ENCODE measurements around the gene JTB. TPM values are rescaled to one million over a fixed set of nuclear protein-coding genes. Genes with fewer than 3 reads are reported as not detected.

The JTB gene
- total RNA-seq, 2 experiments from 2014 or later = 111 to 124 TPM

DNA sequence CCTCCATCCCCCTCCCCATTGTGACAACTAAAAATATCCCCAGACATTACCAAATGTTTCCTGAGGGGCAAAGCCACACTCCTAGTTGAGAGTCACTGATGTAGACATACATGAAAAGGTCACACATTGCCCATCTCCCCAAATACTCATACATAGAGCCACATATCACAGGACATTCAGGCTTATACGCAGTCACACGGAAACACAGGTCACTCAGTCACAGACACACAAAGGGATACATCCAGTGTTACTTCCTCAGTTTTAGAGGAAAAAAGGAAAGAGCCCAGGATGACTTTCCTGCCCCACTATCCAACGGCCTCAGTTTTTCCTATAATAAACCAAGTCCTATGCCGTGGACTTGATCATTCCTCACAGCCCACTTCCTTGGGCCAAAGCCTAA is 16.1 kb downstream of the JTB start:
- Mint-ChIP-seq H3K36me3 (ENCODE audit: low read depth) (peaks cover 25% of the 10 kb centered on the region), H3K27ac (no peak overlapping the region), H3K27me3 (no peaks in the 10 kb centered on the region), H3K4me3 (peak overlapping the region; percentile 81), H3K9me3 (no peaks in the 10 kb centered on the region), H3K4me1 (peaks cover 61% of the 10 kb centered on the region)
- ChIA-PET POLR2A (interaction anchor here (0.6 kb wide), 1 partner anchor 1073 kb away, joined by 3 read pairs; no protein-coding TSS in a partner anchor), CTCF (interaction anchor here (2.1 kb wide), 1 partner anchor 16 kb away, joined by 12 read pairs; the partner anchor contains the start of gene JTB)
- no peak for DNase-seq

DNA sequence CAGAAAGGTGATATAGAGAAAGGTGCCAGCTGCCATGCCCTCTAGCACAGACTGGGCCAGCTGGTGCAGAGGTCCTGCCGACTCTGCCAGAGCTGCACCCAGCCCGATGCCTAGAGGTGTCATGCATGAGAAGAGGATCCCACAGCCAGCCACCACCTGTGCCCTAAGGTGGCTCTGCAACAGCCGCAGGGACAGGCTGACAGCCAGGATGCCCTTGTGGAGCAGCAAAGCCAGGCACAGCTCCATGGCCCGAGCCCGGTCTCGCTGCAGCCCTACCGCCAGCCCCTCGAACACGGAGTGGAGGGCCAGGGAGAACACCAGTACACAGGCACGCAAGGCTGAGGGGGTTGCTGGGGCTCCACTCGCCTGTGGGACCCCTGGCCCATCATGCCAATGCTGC is 17.3 kb downstream of the JTB start:
- H3K9me3 Mint-ChIP-seq = no peaks in the 10 kb centered on the region
- H3K27me3 Mint-ChIP-seq = no peaks in the 10 kb centered on the region
- no peak overlapping the region for H3K27ac Mint-ChIP-seq
- peaks cover 22% of the 10 kb centered on the region for H3K36me3 Mint-ChIP-seq (ENCODE audit: low read depth)
- no peak for DNase-seq
- ChIA-PET POLR2A (no interaction called here), CTCF (interaction anchor here (0.6 kb wide), 1 partner anchor 26 kb away, joined by 3 read pairs; the partner anchor contains the start of gene RAB13)
- H3K4me3 Mint-ChIP-seq = no peak overlapping the region
- H3K4me1 Mint-ChIP-seq = peaks cover 63% of the 10 kb centered on the region

DNA sequence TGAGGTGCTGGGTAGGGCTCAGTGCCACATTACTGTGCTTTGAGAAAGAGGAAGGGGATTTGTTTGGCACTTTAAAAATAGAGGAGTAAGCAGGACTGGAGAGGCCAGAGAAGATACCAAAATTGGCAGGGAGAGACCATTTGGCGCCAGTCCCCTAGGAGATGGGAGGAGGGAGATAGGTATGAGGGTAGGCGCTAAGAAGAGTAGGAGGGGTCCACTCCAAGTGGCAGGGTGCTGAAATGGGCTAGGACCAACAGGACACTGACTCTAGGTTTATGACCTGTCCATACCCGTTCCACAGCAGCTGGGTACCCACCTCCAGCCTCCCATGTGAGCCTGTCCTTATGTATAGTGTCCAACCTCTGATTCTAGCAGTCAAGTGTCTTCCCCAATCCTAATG is 18.0 kb downstream of the JTB start:
- no peaks in the 10 kb centered on the region for H3K9me3 Mint-ChIP-seq
- no peak for DNase-seq
- H3K36me3 Mint-ChIP-seq (ENCODE audit: low read depth) = peaks cover 23% of the 10 kb centered on the region
- H3K4me3 Mint-ChIP-seq = no peak overlapping the region
- peaks cover 70% of the 10 kb centered on the region for H3K4me1 Mint-ChIP-seq
- ChIA-PET CTCF (interaction anchor here (0.6 kb wide), 1 partner anchor 27 kb away, joined by 3 read pairs; the partner anchor contains the start of gene RAB13), POLR2A (no interaction called here)
- H3K27ac Mint-ChIP-seq = peak overlapping the region; percentile 27
- H3K27me3 Mint-ChIP-seq = no peaks in the 10 kb centered on the region

DNA sequence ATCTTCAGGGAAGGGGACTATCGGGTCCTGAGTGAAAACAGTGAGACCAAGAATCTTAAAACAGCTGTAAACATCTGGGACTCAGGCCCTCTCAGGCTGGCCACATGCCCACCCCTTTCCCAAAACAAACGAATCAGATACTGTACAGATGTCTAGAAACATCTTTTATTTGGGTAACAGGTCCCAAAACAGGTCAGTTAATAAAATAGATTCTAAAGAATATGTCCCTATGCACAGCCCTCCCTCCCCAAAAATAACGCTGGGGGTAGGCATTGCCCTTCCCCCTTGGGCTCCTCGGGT is 18.6 kb downstream of the JTB start:
- peaks cover 28% of the 10 kb centered on the region for H3K36me3 Mint-ChIP-seq (ENCODE audit: low read depth)
- no peaks in the 10 kb centered on the region for H3K9me3 Mint-ChIP-seq
- peaks cover 70% of the 10 kb centered on the region for H3K4me1 Mint-ChIP-seq
- H3K4me3 Mint-ChIP-seq = peak overlapping the region; percentile 96
- peak overlapping the region; percentile 92 for H3K27ac Mint-ChIP-seq
- POLR2A ChIA-PET = interaction anchor here (0.7 to 0.9 kb wide), 2 partner anchors 8 to 169 kb away, joined by 3 to 5 read pairs; no protein-coding TSS in a partner anchor
- DNase-seq = no peak
- CTCF ChIA-PET = interaction anchor here (1.8 to 5.2 kb wide), 2 partner anchors 9 to 14 kb away, joined by 8 to 38 read pairs; partner anchors contain the start of genes CREB3L4 and DENND4B
- H3K27me3 Mint-ChIP-seq = no peaks in the 10 kb centered on the region

DNA sequence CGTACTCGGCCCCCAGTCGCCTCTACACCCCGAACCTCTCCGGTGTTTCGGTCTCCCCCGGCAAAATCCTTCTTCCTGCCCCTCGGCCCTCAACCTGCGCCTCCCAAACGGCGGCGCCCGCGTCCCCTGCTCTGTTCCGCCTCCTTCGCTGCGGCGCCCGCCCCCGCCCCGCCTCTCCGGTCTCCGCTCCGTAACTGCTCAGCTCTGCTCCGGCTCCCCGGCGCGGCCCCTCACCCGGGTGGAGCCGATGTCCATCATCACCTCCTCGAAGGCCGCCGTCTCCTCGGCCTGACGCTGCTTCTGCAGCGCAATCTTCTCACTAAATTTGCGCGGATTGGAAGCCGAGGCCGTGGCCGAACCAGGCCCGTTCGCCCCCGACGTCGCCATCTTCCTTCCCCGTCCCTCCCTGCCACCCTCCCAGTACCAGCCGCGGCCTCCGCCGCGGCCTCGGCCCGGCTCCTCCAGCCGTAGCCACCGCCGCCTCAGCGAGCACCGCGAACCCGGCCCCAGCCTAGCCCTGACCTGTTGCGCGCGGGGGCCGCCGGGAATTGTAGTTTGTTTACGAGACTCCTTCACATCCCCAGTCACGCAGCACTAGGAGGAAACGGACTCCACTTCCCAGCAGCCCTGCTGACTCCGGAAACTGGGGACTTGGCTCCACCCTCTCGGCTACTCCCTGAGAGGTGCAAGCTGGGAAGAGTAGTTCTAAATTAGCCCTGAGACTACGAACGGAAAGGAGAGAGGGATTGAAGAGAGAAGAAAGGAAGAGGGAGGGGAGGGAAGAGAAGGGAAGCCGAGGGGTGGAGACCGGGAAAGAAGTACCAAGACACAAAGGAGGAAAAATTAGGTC is 19.1 kb downstream of the JTB start, which contains the start of gene CRTC2:
TSS of gene CRTC2 (minus strand) at position 502 of the 850 bp plus-strand sequence. CDS start at position 387, 115 bp downstream.
- POLR2A ChIA-PET = interaction anchor here (0.7 to 1.0 kb wide), 3 partner anchors 8 to 168 kb away, joined by 3 to 5 read pairs (median 5); partner anchors contain the start of gene JTB
- no peaks in the 10 kb centered on the region for H3K9me3 Mint-ChIP-seq
- CTCF ChIA-PET = interaction anchor here (0.6 to 5.2 kb wide), 4 partner anchors 7 to 286 kb away, joined by 3 to 38 read pairs (median 6); partner anchors contain the start of genes CREB3L4 and DENND4B
- H3K36me3 Mint-ChIP-seq (ENCODE audit: low read depth) = peaks cover 33% of the 10 kb centered on the region
- H3K27ac Mint-ChIP-seq = peak within 1 kb of the TSS; percentile 92
- peak within 1 kb of the TSS; percentile 96 for H3K4me3 Mint-ChIP-seq
- peak; percentile 99 for DNase-seq
- H3K4me1 Mint-ChIP-seq = peaks cover 66% of the 10 kb centered on the region
- H3K27me3 Mint-ChIP-seq = no peaks in the 10 kb centered on the region

DNA sequence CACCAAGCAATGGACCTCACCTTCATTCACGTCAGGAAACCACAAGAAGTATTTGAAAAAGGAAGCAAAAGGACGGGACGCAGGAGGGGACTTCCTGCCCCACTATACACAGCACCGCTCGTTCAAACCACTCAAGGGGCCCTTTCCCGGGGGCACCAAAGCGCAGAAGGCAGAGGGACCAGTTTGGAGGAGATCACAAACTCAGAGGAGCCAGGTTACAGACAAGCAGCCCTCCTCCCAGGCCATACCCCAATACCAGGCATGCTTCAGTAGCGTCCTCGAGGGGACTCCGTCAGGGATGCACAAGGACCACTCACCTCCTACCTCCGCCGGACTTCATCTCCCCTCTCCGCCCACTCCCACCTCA is 19.7 kb downstream of the JTB start:
- Mint-ChIP-seq H3K36me3 (ENCODE audit: low read depth) (peaks cover 35% of the 10 kb centered on the region), H3K27ac (peak overlapping the region; percentile 92), H3K4me1 (peaks cover 64% of the 10 kb centered on the region), H3K4me3 (peak overlapping the region; percentile 96), H3K27me3 (no peaks in the 10 kb centered on the region), H3K9me3 (no peaks in the 10 kb centered on the region)
- peak; percentile 46 for DNase-seq
- CTCF ChIA-PET = interaction anchor here (0.6 to 5.2 kb wide), 4 partner anchors 8 to 286 kb away, joined by 3 to 38 read pairs (median 6); partner anchors contain the start of genes CREB3L4 and DENND4B
- POLR2A ChIA-PET = interaction anchor here (1.0 kb wide), 1 partner anchor 20 kb away, joined by 5 read pairs; the partner anchor contains the start of gene JTB

DNA sequence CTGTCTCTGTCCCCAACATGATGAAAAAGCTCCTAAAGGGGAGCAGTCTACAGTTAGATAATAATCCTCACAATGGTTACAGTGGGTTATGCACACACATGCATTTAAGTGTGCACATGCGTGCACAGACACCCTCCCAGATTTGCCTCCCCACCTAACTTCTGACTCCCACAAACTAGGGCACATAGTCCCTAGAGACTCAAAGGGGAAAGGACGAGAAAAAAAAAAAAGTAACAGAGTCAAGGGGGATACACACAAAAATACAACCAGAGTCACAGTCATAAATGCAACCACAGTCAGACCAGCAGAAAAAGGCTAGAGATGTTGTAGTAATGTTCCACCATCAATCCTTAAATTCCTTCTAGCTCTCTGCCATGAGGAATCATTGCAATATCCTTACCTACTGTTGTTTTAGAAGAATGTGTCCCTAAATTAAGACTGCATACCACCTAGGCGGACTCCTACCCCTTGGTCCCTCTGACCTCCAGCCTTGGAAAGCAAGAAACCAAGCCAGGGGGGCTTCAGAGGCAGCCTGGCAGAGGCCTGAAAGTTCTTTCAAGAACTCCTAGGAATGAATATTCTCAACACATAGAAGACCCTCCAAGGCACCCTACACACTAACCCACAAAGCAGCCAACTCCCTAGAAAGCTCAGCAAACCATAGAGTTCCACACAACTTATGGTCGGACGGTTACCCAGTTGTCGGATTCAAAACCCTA is 20.3 kb downstream of the JTB start:
- CTCF ChIA-PET = interaction anchor here (0.6 to 5.2 kb wide), 6 partner anchors 9 to 165 kb away, joined by 3 to 38 read pairs (median 4); partner anchors contain the start of genes CREB3L4 and DENND4B
- Mint-ChIP-seq H3K4me1 (peaks cover 58% of the 10 kb centered on the region), H3K4me3 (peak overlapping the region; percentile 96), H3K9me3 (no peaks in the 10 kb centered on the region), H3K36me3 (ENCODE audit: low read depth) (peaks cover 39% of the 10 kb centered on the region), H3K27ac (peak overlapping the region; percentile 92), H3K27me3 (no peaks in the 10 kb centered on the region)
- POLR2A ChIA-PET = no interaction called here
- no peak for DNase-seq

DNA sequence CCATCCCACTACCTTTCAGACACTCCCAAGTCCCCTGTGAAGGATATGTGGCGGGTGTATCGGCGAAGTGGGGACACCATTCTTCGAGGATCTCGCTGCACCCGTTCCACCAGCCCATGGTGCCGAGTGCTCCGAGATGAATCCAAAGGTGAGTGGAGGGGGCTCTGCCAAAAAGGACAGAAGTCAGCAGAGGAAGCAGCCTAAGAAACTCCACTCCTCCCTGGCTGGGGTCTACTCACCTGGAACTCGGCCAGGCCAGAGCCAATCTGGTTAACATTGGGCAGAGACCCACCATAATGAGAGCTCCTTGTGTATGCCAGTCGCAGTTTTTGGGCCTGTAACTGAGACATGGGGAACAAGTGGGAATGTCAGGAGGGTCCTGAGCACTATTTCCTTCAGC is 22.6 kb downstream of the JTB start:
- Mint-ChIP-seq H3K9me3 (no peaks in the 10 kb centered on the region), H3K4me1 (peaks cover 42% of the 10 kb centered on the region), H3K27ac (peak overlapping the region; percentile 80)

DNA sequence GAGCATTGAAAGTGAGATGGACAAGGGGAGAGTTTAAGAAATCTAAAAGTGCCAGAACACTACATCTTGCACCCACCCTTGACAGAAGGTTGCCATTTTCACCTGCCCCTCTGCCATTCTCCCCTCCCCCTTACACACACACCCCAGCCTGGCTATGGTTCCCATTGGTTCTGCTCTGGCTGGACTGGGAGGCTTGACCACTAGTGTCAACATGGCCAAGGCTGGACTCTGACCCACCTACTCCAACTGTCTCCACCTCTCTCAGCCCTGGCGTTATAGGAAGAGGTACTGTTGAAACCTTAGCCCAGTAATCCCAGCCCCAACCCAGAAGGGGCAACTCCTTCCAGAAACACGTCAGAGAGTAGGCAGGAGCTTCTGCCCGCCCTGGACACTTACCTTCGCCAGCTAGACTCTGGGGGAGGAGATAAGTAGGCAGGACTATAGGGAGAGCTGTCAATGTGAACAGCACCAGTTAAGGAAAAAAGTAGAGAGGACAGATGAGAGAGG is 23.6 kb downstream of the JTB start:
- no peak for DNase-seq
- CTCF ChIA-PET = interaction anchor here (0.5 to 5.2 kb wide), 6 partner anchors 9 to 127 kb away, joined by 3 to 38 read pairs (median 4); partner anchors contain the start of genes DENND4B, RAB13 and SLC39A1
- POLR2A ChIA-PET = interaction anchor here (0.7 kb wide), 1 partner anchor 14 kb away, joined by 6 read pairs; the partner anchor contains the start of gene CREB3L4
- Mint-ChIP-seq H3K4me1 (peaks cover 35% of the 10 kb centered on the region), H3K9me3 (no peaks in the 10 kb centered on the region), H3K27me3 (no peaks in the 10 kb centered on the region), H3K4me3 (peak overlapping the region; percentile 21), H3K36me3 (ENCODE audit: low read depth) (peaks cover 47% of the 10 kb centered on the region), H3K27ac (peak overlapping the region; percentile 54)

More for the DNA sequence above, 22.6 kb downstream of the JTB start:
- no peaks in the 10 kb centered on the region for H3K27me3 Mint-ChIP-seq
- POLR2A ChIA-PET = no interaction called here
- CTCF ChIA-PET = interaction anchor here (1.1 to 5.2 kb wide), 3 partner anchors 8 to 30 kb away, joined by 3 to 38 read pairs (median 7); partner anchors contain the start of genes DENND4B and SLC39A1
- DNase-seq = no peak
- no peak overlapping the region for H3K4me3 Mint-ChIP-seq
- H3K36me3 Mint-ChIP-seq (ENCODE audit: low read depth) = peaks cover 47% of the 10 kb centered on the region

DNA sequence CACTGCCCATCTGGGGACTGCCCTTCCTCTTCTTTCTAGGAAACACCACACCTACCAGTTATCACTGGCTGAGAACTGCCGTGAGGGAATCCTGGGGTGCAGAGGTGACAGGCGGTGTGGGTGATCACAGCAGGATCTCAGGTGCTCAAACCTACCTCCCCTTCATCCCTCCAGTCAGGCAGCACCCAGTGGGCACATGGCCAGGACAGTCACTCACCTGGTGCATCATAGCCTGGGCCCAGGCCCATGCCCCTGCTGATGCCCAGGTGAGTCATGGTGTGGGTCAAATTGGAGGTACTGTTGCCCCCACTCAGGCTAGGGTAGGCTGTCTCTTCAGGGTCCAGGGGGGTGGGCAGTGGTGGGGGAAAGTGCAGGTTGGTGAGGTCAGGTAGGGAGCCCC is 25.7 kb downstream of the JTB start:
- no peak overlapping the region for H3K27ac Mint-ChIP-seq
- CTCF ChIA-PET = no interaction called here

DNA sequence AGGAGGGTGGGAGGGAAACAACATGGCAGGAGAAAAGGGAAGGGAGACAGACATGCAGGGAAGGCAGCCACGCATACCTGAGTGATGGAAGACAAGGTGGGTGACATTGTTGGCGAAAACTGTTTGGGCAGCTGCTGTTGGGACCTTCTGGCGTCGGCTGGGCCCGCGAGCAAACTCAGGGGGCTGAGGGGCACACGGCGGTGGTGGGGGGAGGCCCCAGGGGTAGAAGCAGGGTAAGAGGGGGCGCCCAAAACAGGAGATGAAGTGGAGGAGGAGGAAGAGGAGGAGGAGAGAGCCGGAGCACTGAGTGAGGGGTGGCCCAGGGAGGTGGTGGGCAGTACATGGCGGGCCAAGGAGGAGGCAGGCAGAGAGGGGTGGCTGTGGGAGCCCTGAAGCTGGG is 26.3 kb downstream of the JTB start:
- DNase-seq = no peak
- Mint-ChIP-seq H3K36me3 (ENCODE audit: low read depth) (peaks cover 50% of the 10 kb centered on the region), H3K9me3 (no peaks in the 10 kb centered on the region), H3K4me3 (no peak overlapping the region), H3K27ac (no peak overlapping the region), H3K4me1 (peaks cover 29% of the 10 kb centered on the region), H3K27me3 (no peaks in the 10 kb centered on the region)
- POLR2A ChIA-PET = no interaction called here
- CTCF ChIA-PET = no interaction called here

More for the DNA sequence above, 25.7 kb downstream of the JTB start:
- POLR2A ChIA-PET = no interaction called here
- H3K9me3 Mint-ChIP-seq = no peaks in the 10 kb centered on the region
- DNase-seq = no peak
- H3K4me1 Mint-ChIP-seq = peaks cover 34% of the 10 kb centered on the region
- H3K4me3 Mint-ChIP-seq = no peak overlapping the region
- no peaks in the 10 kb centered on the region for H3K27me3 Mint-ChIP-seq
- peaks cover 54% of the 10 kb centered on the region for H3K36me3 Mint-ChIP-seq (ENCODE audit: low read depth)

DNA sequence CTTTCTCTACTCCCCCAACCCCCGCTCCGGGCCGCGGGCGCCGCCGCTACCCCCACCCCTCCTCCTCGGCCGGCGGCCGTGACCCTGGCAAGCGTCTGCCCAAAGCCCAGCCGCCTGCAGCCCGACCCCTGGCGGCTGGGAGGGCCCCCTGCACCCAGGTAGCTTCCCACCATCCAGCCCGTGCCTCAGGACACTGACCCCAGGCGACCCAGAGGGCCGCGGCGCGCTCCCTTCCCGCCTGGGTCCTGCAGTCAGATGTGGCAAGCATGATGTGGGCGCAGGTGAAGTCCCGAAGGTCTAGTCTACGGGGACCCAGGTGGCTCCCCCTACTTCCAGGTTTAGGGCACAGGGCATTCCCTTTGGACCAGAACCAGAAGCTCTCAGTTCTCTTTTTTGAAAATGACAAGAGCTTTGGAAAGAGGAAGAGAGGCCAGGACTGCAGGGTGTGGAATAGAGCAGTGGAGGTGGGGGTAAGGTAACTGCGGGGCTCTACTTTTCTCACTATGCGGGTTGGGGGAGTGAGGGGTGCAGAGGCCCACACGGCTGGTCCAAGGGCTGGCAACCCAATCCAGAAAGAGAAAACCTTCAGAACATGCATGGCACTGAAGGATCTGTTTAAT is 30.7 kb downstream of the JTB start, which contains the start of gene DENND4B:
TSS of gene DENND4B (minus strand) at position 97 of the 620 bp plus-strand sequence. CDS start 2,344 bp downstream, outside the sequence.
- Mint-ChIP-seq H3K27ac (peak within 1 kb of the TSS; percentile 97), H3K36me3 (ENCODE audit: low read depth) (peaks cover 52% of the 10 kb centered on the region), H3K4me3 (peak within 1 kb of the TSS; percentile 95), H3K4me1 (peaks cover 29% of the 10 kb centered on the region), H3K27me3 (no peaks in the 10 kb centered on the region), H3K9me3 (no peaks in the 10 kb centered on the region)
- POLR2A ChIA-PET = interaction anchor here (0.7 to 1.4 kb wide), 3 partner anchors 16 to 44 kb away, joined by 3 to 6 read pairs (median 4); partner anchors contain the start of genes RPS27 and SLC39A1
- CTCF ChIA-PET = interaction anchor here (0.6 to 3.9 kb wide), 19 partner anchors 9 to 490 kb away, joined by 3 to 38 read pairs (median 5); partner anchors contain the start of genes CREB3L4, CRTC2, GATAD2B and JTB
- peak; percentile 70 for DNase-seq
